Loucy (cell line): ENCODE data around the gene CDH4.

Experiments
- EZH2phosphoT487 ChIP-seq: fragments of 200-600 bp; IDR thresholded peaks from 2 replicates; pipeline ENCODE4 v1.6.1; 2018; ENCODE audit warnings: antibody characterized with exemption, mild to moderate bottlenecking, moderate library complexity, borderline replicate concordance
- TF ChIP-seq, protein P1 (sequence below): fragments of 200-600 bp; sonication (generic); conservative IDR thresholded peaks from 2 replicates; pipeline ENCODE4 v1.5.1; 2014; ENCODE audit warnings: mild to moderate bottlenecking, antibody characterized with exemption, low read length

DNA sequence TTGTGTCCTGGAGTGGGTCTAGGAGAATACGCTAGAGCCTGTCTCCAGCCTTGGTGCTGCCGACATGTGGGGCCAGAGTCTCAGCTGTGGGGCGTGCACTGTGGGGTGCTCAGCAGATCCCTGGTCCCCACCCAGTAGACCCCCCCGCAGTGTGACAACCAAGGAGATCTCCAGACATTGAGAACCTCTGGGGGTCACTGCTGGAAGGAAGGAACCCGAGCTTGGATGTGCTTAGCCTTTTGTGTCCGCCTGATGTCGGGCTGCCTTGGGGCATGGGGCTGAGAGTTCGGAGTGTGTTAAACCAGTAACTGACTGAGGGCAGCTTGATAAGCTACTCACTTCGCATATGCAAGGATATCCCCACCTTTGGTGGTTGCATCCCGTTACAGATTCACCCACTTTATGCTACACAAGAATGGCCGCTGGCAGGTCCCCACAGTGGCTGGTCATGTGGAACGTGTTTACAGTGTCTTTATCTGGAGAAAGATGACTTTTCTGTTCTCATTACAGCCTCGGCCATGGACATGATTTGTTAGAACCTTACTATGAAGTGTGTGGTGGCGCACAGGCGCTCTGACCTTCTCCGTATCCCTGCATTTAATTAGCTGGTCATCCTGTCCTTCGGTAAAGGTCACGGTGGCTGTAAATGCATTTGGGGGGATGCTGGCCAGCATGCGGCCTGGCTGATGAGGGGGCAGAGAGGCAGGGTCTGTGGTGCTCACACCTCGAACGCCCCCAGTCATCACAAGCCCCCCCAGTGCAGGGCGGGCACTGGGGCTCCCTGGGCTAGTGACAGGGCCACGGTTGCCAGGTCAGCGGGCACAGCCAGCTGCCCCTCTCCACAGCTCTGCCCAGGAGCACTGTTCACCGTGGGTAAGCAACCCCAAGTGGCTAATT is 446.8 kb downstream of the CDH4 start:
- TF ChIP-seq, protein P1, sequence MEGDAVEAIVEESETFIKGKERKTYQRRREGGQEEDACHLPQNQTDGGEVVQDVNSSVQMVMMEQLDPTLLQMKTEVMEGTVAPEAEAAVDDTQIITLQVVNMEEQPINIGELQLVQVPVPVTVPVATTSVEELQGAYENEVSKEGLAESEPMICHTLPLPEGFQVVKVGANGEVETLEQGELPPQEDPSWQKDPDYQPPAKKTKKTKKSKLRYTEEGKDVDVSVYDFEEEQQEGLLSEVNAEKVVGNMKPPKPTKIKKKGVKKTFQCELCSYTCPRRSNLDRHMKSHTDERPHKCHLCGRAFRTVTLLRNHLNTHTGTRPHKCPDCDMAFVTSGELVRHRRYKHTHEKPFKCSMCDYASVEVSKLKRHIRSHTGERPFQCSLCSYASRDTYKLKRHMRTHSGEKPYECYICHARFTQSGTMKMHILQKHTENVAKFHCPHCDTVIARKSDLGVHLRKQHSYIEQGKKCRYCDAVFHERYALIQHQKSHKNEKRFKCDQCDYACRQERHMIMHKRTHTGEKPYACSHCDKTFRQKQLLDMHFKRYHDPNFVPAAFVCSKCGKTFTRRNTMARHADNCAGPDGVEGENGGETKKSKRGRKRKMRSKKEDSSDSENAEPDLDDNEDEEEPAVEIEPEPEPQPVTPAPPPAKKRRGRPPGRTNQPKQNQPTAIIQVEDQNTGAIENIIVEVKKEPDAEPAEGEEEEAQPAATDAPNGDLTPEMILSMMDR = no peak
- no peak for TF ChIP-seq EZH2phosphoT487
